GM21381 (cell line): ENCODE measurements around the gene P2RY6.

Experiments used
- ATAC-seq: cut with Tn5 transposase; IDR thresholded peaks from one replicate; pipeline ENCODE4 v1.9.1; 2021; ENCODE audit warnings: mild to moderate bottlenecking, moderate library complexity; ENCODE audit not compliant: unreplicated experiment

The P2RY6 gene

DNA sequence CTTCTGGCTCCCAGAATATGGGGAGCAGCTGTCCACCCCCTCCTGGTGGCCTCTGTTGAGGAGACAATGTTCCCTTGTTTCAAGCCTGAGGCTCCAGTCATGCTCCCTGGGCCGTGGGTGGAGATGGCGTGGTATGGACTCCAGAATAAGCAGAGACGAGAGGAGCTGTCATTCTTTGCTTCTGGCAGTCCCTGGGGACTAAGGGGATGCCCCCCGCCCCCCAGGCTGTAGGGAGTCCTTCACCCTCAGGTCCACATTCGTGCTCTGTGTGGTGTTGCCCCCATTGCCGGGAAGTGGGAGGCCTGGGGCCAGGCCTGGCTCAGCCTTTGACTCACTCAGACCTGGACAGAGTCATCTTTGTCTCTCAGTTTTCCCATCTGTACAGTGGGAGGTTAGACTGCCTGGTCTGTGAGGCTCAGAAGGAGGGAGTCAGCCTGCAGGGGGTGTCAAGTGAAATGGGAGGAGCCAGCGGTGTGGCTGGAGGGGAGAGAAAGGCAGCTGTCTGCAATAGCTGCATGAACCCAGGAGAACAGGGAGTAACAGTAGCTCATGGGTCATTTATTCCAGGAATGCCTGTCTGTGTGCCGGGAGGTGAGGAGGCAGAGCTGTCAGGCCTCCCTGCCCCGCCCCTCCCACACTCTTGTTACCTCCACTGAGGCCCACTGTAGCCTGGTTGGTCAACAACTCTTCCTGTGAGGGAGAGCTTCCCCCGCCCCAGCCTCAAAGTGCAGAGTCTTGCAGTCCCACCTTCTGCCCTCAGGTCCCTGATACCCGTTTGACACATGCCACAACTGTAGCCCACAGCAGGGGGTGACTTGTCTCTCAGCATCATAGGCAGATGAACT lies 42.2 kb downstream of the P2RY6 start:
- ATAC-seq: no peak

DNA sequence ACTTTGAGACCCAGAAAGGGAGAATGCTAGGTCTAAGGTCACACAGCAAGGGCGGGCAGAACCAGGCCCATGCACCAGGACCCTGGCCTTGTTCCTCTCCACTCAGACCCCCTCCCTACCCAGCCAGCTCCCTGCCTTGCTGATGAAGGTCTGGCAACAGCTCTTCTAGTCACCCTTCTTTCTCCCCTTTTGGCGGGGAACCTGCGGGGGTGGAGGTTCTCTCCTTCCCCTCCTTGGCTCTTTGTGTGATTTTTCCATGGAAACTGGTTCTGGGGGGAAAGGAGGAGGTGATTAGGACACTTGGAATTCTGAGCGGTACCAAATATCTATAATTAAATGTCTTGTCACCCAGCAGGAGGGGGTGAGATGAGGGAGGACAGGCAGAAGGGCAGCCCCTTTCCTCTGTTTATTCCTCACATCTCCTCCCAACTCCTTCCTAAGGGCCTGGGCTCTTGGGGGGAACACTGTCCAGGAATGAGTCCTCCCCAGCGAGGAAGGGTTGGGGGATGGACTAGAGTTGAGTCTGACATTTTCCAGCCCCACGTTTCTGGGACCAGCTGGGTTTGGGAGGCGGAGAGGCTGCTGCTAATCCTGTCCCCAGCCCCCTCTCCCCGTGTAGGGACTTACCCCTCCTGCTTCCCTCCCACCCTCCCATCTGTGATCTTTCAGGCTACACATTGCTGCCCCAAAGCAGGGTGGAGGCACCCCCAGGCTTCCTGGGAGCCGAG lies 43.3 kb downstream of the P2RY6 start:
- ATAC-seq: no peak

DNA sequence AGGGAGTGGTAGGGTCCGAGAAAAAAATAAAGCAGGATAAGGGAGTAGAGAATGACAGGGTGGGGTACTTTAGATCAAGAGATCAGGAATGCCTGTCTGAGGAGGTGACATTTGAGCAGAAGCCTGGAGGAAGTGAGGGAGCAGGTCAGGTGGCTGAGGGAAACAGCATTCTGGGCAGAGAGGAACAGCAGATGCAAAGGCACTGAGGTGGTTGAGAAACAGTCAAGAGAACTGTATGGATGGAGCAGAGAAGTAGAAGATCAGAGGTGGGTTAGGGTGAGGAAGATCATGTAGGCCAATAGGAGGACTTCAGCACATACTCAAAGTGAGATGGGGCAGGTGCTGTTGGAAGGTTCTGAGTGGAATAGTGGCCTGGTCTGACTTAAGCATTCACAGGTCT lies 44.3 kb downstream of the P2RY6 start:
- ATAC-seq: no peak

DNA sequence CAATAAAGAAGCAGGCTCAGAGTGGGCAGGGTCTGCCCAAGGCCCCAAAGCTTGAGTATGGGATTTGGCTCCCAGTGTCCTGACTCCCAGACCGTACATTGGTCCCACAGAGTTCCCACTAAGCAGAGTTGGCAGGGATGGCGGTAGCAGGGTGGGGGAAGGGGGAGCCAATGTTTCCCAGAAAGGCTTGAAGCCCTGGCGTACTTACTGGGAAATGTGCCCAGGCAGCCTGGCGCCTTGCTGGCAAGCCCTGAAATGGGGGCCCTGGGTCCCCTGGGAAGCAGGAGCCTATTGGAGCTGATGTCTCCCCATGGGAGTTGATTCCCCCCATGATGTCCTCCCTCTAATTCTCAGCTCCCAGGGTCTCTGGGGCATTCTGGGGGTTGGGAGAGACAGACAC lies 45.2 kb downstream of the P2RY6 start:
- ATAC-seq: no peak

DNA sequence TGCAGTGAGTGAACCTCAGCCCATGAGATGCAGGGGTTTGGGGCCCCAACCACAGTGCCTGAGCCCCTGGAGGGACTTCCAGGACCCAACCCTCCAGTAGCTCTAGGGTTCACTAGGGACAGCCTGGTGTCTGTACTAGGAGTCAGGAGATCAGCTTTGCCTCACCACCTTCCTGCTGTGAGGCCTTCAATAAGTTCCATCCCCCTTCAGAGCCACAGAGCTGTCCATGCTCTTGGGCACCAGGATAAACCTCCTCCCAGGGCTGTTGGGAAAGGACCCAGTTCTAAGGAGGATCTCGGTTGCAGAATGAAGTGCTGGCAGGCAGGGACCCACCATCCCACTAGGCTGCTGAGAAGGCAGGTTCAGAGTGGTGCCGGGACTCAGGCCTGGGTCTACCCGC lies 45.7 kb downstream of the P2RY6 start:
- ATAC-seq: no peak

GRCh38 chr11:73318501-73319011 lies 46.4 kb downstream of the P2RY6 start:
- ATAC-seq: no peak

DNA sequence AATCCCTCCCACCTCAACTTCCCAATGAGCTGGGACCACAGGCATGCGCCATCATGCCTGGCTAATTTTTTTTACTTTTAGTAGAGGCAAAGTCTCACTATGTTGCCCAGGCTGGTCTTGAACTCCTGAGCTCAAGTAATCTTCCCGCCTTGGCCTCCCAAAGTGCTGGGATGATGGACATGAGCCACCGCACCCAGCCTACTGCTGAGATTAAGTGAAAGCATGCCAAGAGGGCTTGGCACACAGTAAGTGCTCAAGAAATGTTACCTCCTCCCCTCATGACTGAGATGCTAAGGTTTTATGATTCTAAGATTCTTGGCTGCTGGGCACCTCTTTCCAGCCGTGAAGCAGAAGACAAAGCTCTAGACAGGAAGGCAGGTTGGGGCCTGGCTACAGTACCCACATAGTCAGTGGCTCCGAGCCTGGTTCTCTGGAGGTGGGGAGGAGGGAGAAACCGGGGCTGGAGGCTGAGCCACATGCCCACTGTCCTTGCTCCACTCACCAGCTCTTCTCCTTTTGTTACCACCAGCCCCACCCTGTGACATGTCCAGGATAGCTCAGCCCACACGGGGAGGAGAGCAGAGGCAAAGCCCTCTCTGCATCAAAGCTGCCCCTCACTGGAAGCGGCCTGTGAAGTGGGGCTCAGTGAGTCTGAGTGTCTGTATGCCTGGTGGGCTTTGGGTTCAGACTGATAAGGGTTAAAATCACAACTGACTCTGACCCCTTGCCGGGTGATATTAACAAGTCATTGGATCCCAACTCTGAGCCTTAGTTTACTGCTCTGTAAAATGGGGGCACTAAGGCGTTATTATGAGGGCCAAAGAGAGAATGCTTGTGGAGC lies 48.8 kb downstream of the P2RY6 start:
- no peak for ATAC-seq

DNA sequence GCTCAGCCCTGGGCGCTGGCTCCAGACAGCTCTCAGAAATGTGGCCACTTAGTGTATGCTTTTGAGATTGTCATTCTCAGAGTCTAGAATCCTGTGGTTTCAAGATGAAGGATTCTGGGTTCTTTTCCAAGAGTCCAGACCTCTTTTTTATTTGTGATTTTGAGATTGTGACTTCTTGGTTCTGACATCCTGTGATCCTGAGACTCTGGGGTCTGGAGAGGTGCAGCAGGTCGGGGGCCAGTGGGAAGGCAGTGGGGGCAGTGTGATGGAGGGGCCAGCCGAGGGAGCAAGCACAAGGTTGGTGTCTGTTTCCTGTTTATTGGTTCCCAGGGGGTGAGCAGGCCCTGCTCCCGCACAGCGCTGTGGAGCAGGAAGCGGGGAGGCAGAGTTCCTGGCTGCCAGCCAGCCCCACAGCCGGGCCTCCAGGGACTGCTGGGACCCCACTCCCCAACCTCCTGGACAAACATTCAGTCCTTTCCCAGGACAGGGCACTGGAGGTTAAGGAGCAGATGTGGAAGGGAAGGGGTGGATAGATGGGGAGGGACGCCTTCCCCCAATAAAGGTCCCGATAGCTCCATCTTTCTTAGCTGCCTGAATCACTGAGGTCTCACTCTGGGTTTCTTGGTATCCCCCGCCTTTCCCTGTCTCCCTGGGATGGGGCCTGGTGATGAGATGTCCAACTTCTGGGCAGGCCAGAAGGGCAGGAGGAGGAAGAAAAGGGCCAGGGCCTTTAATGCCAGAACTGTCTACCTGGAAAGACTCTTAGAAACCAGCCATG lies 49.7 kb downstream of the P2RY6 start:
- ATAC-seq: no peak

- ATAC-seq: no peak
Observed at GRCh38 chr11:73322382-73323306, 50.5 kb downstream of the P2RY6 start.

- ATAC-seq: no peak
Observed at GRCh38 chr11:73323464-73323863, 51.3 kb downstream of the P2RY6 start.

DNA sequence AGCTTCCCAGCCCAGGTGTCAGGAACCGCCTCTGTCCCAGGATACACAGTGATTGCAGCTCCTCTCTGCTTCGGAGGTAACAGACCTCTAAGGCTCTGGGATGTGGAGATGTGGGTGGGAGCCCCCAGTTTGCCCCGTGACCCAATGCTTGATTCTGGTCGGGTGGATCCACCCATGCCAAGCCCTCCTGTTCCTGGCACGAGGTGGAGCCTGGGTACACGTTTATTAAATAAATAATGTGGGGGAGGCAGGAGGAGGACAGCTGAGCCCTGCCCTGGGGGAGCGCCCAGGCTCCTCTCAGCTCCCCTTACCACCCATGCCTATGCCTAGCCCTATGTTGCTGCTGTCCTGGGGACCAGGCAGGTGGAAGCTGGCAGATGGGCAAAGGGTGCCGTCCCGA lies 52.0 kb downstream of the P2RY6 start:
- ATAC-seq: no peak

- no peak for ATAC-seq
Observed at GRCh38 chr11:73324665-73325035, 52.5 kb downstream of the P2RY6 start.

DNA sequence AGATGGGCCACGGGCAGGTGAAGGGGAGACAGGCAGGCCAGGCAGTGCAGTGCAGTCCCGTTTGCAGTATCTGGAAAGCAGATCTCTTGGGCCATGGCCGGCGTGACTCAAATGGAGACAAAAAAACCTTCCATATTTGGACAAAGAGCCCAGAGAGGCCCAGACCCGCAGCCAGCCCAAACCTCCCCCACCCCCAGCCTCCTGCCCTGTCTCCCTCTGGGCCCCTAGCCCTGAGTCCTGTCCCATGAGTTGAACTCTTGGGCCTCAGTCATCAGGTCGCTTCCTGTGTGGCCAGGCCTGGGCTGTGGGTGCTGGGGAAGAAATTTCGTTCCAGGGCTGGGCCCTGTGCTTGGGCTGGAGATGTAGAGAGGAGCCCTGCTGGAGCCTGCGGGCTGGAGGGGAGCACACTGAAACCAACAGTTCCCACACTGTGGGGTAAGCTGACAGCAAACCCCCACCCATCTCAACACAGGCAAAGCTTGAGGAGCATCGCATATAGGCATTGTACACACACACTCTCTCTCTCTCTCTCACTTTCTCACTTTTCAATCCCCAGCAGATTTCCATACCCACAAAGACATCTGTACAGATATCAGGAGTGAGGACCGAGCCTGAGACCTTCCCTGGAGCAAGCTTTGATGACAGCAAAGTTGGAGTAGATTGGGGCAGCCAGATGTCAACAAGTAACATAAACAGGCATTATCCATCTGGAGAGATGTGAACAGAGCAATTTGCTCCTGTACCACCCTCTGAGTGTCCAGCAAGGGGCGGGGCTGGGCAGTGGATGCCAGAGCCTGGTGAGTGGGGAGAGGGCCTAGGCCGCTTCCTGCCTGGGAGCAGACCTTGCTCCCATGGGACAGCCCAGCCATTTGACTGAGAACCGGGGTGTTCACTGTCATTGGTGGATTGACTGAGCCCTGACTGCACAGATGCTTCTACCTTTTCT lies 53.2 kb downstream of the P2RY6 start:
- peak; percentile 58 for ATAC-seq

- no peak for ATAC-seq
Observed at GRCh38 chr11:73326929-73327811, 55.0 kb downstream of the P2RY6 start.

DNA sequence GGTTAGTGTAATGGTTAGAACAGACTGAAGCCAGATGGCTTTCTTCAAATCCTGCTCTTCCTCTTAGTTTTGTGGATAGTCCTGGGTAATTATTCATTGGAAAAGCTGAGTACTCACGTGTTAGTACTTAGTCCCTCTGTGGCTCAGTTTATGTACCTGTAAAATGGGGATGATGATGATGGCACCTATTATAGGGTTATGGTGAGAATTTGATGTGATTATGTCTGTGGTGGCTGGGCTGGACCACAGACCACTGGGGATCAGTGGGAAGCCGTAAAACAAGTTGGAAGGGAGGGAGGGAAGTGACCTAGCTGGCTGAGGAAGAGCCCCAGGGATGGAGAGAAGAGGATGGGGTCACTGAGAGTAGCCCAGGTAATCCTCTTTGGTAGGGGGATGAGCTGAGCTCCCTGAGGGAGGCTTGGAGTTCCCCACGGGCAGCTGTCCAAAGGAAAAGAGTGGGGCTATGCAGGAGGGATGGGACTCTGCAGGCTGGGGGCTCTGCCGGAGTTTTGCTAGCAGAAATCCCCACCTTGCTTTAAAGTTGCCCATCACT lies 55.8 kb downstream of the P2RY6 start:
- ATAC-seq: no peak

GRCh38 chr11:73330569-73331093 lies 58.5 kb downstream of the P2RY6 start:
- ATAC-seq: no peak
